Body of pancreas (tissue), 4 donors: ENCODE data around the gene PKP4.

Source experiments
- POLR2A ChIP-seq, 3 donors: fragments of 450-650 bp; IDR thresholded peaks; one replicate each; pipeline ENCODE4 v1.6.1; 2016; ENCODE audit warnings: antibody characterized with exemption in 3 of 3, mild to moderate bottlenecking in 2 of 3
- TF ChIP-seq, protein P1 (sequence below), 7 experiments: fragments of 450-650 bp in 4 of 7; fragments of 200-600 bp in 3 of 7; sonication (generic) in 3 of 7; IDR thresholded peaks; one replicate each; pipeline ENCODE4 v1.5.1; 2016 to 2019; ENCODE audit warnings: antibody characterized with exemption in 7 of 7

DNA sequence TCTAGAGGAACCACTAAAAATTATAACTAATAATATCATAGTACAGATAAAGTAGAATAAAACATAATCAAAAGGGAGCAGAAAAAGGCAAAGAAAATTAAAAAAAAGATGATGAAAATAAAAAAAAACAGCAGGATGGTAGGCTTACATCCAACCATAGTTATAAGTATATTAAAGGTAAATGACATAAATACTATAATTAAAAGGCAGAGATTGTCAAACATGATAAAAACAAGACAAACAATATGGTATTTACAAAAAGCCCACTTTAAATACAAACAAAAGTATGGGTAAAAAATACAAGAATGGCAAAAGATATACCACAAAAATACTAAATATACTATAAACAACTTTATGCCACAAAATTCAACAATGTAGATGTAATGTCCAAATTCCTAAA is 24.6 kb upstream of the PKP4 start:
- TF ChIP-seq, protein P1, sequence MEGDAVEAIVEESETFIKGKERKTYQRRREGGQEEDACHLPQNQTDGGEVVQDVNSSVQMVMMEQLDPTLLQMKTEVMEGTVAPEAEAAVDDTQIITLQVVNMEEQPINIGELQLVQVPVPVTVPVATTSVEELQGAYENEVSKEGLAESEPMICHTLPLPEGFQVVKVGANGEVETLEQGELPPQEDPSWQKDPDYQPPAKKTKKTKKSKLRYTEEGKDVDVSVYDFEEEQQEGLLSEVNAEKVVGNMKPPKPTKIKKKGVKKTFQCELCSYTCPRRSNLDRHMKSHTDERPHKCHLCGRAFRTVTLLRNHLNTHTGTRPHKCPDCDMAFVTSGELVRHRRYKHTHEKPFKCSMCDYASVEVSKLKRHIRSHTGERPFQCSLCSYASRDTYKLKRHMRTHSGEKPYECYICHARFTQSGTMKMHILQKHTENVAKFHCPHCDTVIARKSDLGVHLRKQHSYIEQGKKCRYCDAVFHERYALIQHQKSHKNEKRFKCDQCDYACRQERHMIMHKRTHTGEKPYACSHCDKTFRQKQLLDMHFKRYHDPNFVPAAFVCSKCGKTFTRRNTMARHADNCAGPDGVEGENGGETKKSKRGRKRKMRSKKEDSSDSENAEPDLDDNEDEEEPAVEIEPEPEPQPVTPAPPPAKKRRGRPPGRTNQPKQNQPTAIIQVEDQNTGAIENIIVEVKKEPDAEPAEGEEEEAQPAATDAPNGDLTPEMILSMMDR (IDR thresholded peaks at IDR 0.05): no peak
- TF ChIP-seq POLR2A (IDR thresholded peaks at IDR 0.05): no peak
